Nephron (organoid): Measurements from ENCODE around the gene SSR2.
A peak's percentile ranks its signal among the peaks of the same experiment; 100 is the strongest.
"Not testable (repeated sequence)": the region's sequence is repeated elsewhere in the genome, so short reads cannot be mapped to it uniquely, and the experiment has no call there.

ENCODE experiments used
- H3K27ac Mint-ChIP-seq, 3 experiments: 2 replicates each; pipeline ENCODE4 v1.8.0; 2020; ENCODE audit warnings: mixed read lengths in 3 of 3, mild to moderate bottlenecking in 2 of 3, moderate library complexity in 1 of 3
- H3K27me3 Mint-ChIP-seq: 2 replicates; pipeline ENCODE4 v1.8.0; 2021; ENCODE audit warnings: low read depth, mild to moderate bottlenecking, moderate library complexity, mixed read lengths
- H3K36me3 Mint-ChIP-seq: 2 replicates; pipeline ENCODE4 v1.8.0; 2020; ENCODE audit warnings: low read depth, mixed read lengths
- H3K4me1 Mint-ChIP-seq: 2 replicates; pipeline ENCODE4 v1.8.0; 2020; ENCODE audit warnings: mixed read lengths
- H3K4me3 Mint-ChIP-seq, 3 experiments: 2 replicates each; pipeline ENCODE4 v1.8.0; 2020; ENCODE audit warnings: mild to moderate bottlenecking in 3 of 3, mixed read lengths in 3 of 3, moderate library complexity in 2 of 3
- H3K9me3 Mint-ChIP-seq: 2 replicates; pipeline ENCODE4 v1.8.0; 2020; ENCODE audit warnings: mixed read lengths
- CTCF ChIP-seq, 3 experiments: fragments of 200-600 bp; sonication (generic); IDR thresholded peaks; one replicate each; pipeline ENCODE4 v1.5.0; 2021; ENCODE audit warnings: antibody characterized with exemption in 3 of 3; ENCODE audit not compliant: unreplicated experiment in 3 of 3

Gene SSR2

GRCh38 chr1:156051011-156051725, 30.4 kb upstream of the SSR2 start:
- Mint-ChIP-seq H3K9me3 (no peaks in the 10 kb centered on the region), H3K4me1 (peaks cover 24% of the 10 kb centered on the region), H3K27ac (peak overlapping the region; percentile 7 to 53 (median 30)), H3K27me3 (no peaks in the 10 kb centered on the region), H3K4me3 (peak overlapping the region; percentile 50 to 73 (median 59)), H3K36me3 (peaks cover 31% of the 10 kb centered on the region)
- TF ChIP-seq CTCF (IDR thresholded peaks at IDR 0.05; ENCODE audit: unreplicated experiment in 3 of 3): no peak

GRCh38 chr1:156050376-156050775, 29.6 kb upstream of the SSR2 start:
- H3K4me3 Mint-ChIP-seq: peak overlapping the region in 2 of 3 experiments; percentile 59 to 62
- H3K4me1 Mint-ChIP-seq: peaks cover 19% of the 10 kb centered on the region
- no peaks in the 10 kb centered on the region for H3K27me3 Mint-ChIP-seq
- H3K27ac Mint-ChIP-seq: no peak overlapping the region
- no peak for TF ChIP-seq CTCF (IDR thresholded peaks at IDR 0.05; ENCODE audit: unreplicated experiment in 3 of 3)
- H3K9me3 Mint-ChIP-seq: no peaks in the 10 kb centered on the region
- peaks cover 30% of the 10 kb centered on the region for H3K36me3 Mint-ChIP-seq

- Mint-ChIP-seq H3K4me1 (peaks cover 16% of the 10 kb centered on the region), H3K27ac (no peak overlapping the region), H3K36me3 (peaks cover 41% of the 10 kb centered on the region), H3K27me3 (no peaks in the 10 kb centered on the region), H3K9me3 (no peaks in the 10 kb centered on the region), H3K4me3 (no peak overlapping the region)
- TF ChIP-seq CTCF (IDR thresholded peaks at IDR 0.05; ENCODE audit: unreplicated experiment in 3 of 3): no peak
Observed at GRCh38 chr1:156048663-156049258, 28.0 kb upstream of the SSR2 start.

- TF ChIP-seq CTCF (IDR thresholded peaks at IDR 0.05; ENCODE audit: unreplicated experiment in 3 of 3): no peak
- Mint-ChIP-seq H3K9me3 (no peaks in the 10 kb centered on the region), H3K4me1 (no peaks in the 10 kb centered on the region), H3K27me3 (no peaks in the 10 kb centered on the region), H3K27ac (no peak overlapping the region), H3K36me3 (peaks cover 60% of the 10 kb centered on the region), H3K4me3 (no peak overlapping the region)
Observed at GRCh38 chr1:156045076-156045475, 24.3 kb upstream of the SSR2 start.

- no peak for TF ChIP-seq CTCF (IDR thresholded peaks at IDR 0.05; ENCODE audit: unreplicated experiment in 3 of 3)
- Mint-ChIP-seq H3K27ac (no peak overlapping the region), H3K4me3 (no peak overlapping the region), H3K27me3 (no peaks in the 10 kb centered on the region), H3K9me3 (no peaks in the 10 kb centered on the region), H3K36me3 (peaks cover 45% of the 10 kb centered on the region), H3K4me1 (no peaks in the 10 kb centered on the region)
Observed at GRCh38 chr1:156042828-156043227, 22.1 kb upstream of the SSR2 start.

GRCh38 chr1:156034991-156035390, 14.2 kb upstream of the SSR2 start:
- not testable (repeated sequence) for H3K27me3 Mint-ChIP-seq, H3K9me3 Mint-ChIP-seq, H3K4me3 Mint-ChIP-seq, H3K4me1 Mint-ChIP-seq
- H3K27ac Mint-ChIP-seq: peak overlapping the region in 1 of 3 experiments; percentile 44
- H3K36me3 Mint-ChIP-seq: peaks cover 21% of the 10 kb centered on the region
